DOHH2 (cell line): ENCODE data around the gene MUC6.

Experiments used
- CTCF ChIP-seq: fragments of 200-600 bp; sonication (generic); IDR thresholded peaks from one replicate; pipeline ENCODE4 v1.5.1; 2014; ENCODE audit warnings: antibody characterized with exemption, mild to moderate bottlenecking, low read depth, low read length; ENCODE audit not compliant: poor library complexity, severe bottlenecking
- EZH2phosphoT487 ChIP-seq: fragments of 200-600 bp; sonication (generic); IDR thresholded peaks from 2 replicates; pipeline ENCODE4 v1.6.1; 2017; ENCODE audit warnings: borderline replicate concordance, mild to moderate bottlenecking, antibody characterized with exemption, low read length, moderate library complexity, mixed read lengths

DNA sequence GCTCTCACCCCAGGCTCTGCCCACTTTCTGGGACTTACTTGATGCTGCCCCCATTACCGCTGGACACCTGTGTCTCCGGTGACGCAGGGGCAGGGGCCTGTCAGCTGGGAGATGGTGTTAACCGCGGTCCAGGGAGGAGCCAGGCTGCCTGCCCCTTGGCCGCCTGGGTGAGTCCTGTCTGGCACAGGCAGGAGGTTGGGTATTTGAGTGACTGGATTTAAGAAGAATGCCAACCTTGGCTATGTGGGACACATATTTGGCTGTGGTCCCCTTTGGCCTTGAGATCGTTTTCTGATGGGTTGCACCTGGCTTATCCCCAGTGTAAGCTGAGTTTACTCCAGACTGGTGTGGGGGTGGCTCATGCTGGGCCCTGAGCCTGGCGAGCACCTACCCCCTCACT, 2.5 kb downstream of the MUC6 start:
- no peak for TF ChIP-seq CTCF
- TF ChIP-seq EZH2phosphoT487: no peak
